Mesodermal cell (in vitro differentiated cells): ENCODE data around the gene CYTH3.

Source experiments
- H3K27ac ChIP-seq: 2 replicates; pipeline ENCODE4 v1.7.0; 2013; ENCODE audit warnings: mild to moderate bottlenecking, low read depth, low read length, moderate library complexity; ENCODE audit not compliant: severe bottlenecking
- H3K36me3 ChIP-seq: 2 replicates; pipeline ENCODE4 v1.7.1; 2013; ENCODE audit warnings: mild to moderate bottlenecking, low read length, moderate library complexity; ENCODE audit not compliant: control insufficient read depth, insufficient read depth
- H3K4me1 ChIP-seq: one replicate; pipeline ENCODE4 v1.7.1; 2013; ENCODE audit warnings: mild to moderate bottlenecking, low read length; ENCODE audit not compliant: insufficient read depth, control insufficient read depth, poor library complexity, severe bottlenecking
- H3K4me3 ChIP-seq: 2 replicates; pipeline ENCODE4 v1.7.0; 2013; ENCODE audit warnings: low read length, control low read depth, mild to moderate bottlenecking; ENCODE audit not compliant: insufficient read depth, poor library complexity, severe bottlenecking; ENCODE audit errors: extremely low read depth
- H3K9me3 ChIP-seq: 2 replicates; pipeline ENCODE4 v1.7.1; 2013; ENCODE audit warnings: mild to moderate bottlenecking, low read length, moderate library complexity; ENCODE audit not compliant: control insufficient read depth
- WGBS, 2 experiments: methylation state at CpG; one replicate each; pipeline ENCODE4 v1.1.5; 2013; ENCODE audit warnings: missing lambda C conversion rate in 2 of 2; ENCODE audit not compliant: insufficient coverage in 2 of 2; 5-methylcytosine and 5-hydroxymethylcytosine counted together

The CYTH3 gene

DNA sequence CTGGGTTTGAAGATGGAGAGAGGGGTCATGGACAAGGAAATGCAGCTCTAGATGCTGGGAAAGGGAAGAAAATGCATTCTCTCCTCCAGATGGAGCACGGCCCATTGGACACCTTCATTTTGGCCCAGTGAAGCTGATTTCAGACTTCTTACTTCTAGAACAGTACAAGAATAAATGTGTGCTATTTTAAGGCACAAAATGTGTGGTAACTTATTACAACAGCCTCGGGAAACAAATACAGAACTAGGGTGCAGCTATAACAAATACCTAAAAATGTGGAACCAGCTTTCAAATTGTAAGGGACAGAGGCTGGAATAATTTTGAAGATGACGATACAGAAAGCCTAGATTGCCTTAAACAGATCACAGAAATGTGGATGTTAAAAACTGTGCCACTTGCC lies 54.1 kb downstream of the CYTH3 start:
- Histone ChIP-seq H3K36me3 (no peaks in the 10 kb centered on the region), H3K27ac (no peak overlapping the region), H3K4me3 (no peak overlapping the region), H3K9me3 (peaks cover 3% of the 10 kb centered on the region), H3K4me1 (no peaks in the 10 kb centered on the region)
- 100% methylated on average over 1 to 2 of the region's 3 CpGs for WGBS, 2 experiments

DNA sequence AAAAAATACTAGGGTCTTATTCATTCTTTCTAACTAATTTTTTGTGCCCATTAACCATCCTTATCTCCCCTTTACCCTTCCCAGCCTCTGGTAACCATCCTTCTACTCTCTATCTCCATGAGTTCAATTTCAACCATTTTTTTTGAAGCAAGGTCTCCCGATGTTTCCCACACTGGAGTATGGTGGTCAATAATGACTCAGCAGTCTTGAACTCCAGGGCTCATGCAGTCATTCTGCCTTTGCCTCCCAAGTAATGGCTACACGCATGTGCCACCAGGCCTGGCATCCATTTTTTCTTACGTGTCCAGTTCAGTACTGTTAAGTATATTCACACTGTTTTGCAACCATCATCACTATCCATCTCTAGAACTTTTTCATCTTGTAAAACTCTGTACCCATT lies 60.4 kb downstream of the CYTH3 start:
- H3K4me1 ChIP-seq, result no peaks in the 10 kb centered on the region
- WGBS, 2 experiments, result 93 to 100% methylated on average over 3 of the region's 3 CpGs
- H3K36me3 ChIP-seq, result no peaks in the 10 kb centered on the region
- no peaks in the 10 kb centered on the region for H3K9me3 ChIP-seq
- no peak overlapping the region for H3K4me3 ChIP-seq
- H3K27ac ChIP-seq, result no peak overlapping the region

- Histone ChIP-seq H3K36me3 (no peaks in the 10 kb centered on the region), H3K4me1 (no peaks in the 10 kb centered on the region), H3K9me3 (no peaks in the 10 kb centered on the region), H3K4me3 (no peak overlapping the region), H3K27ac (no peak overlapping the region)
- WGBS, 2 experiments, result 84 to 92% methylated on average over 5 to 6 of the region's 7 CpGs
These were observed 61.6 kb downstream of the CYTH3 start for GRCh38 chr7:6210621-6211372.

GRCh38 chr7:6209340-6209739 lies 63.1 kb downstream of the CYTH3 start:
- no peaks in the 10 kb centered on the region for H3K9me3 ChIP-seq
- no peaks in the 10 kb centered on the region for H3K36me3 ChIP-seq
- no peaks in the 10 kb centered on the region for H3K4me1 ChIP-seq
- no peak overlapping the region for H3K27ac ChIP-seq
- no peak overlapping the region for H3K4me3 ChIP-seq
- WGBS, 2 experiments, result 82 to 96% methylated on average over 4 to 5 of the region's 6 CpGs

- WGBS, 2 experiments, result 88% methylated on average over 3 of the region's 5 CpGs; no CpG with 5 or more reads in 1 of the 2 experiments
- Histone ChIP-seq H3K4me3 (no peak overlapping the region), H3K4me1 (no peaks in the 10 kb centered on the region), H3K9me3 (no peaks in the 10 kb centered on the region), H3K36me3 (no peaks in the 10 kb centered on the region), H3K27ac (no peak overlapping the region)
These were observed 63.7 kb downstream of the CYTH3 start for GRCh38 chr7:6208573-6209328.

DNA sequence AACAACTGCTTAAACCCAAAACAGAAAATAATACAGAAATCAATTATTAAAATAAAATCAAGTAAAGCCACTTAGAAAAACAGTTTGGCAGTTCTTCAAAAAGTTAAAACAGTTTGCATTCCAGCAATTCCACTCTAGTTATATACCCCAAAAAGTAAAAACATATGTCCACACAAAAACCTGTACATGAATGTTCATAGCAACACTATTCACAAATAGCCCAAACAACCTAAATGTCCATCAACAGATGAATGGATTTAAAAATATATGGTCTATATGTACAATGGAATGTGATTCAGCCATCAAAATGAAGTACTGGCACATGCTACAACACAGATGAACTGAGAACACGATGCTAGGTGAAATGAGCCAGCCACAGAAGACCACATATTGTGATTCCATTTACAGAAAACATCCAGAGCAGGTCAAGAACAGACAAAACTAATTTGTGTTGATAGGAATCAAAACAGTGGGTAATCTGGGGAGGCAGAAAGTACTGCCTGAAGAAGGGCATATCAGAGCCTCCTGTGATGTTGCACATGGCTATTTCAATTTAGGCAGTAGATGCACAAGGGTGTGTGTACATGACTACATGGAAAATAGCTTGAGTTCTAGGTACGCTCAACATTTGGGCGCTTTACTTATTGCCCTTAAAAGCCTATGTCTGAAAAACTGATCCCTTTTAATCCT lies 66.3 kb downstream of the CYTH3 start:
- Histone ChIP-seq H3K27ac (no peak overlapping the region), H3K4me3 (no peak overlapping the region), H3K36me3 (no peaks in the 10 kb centered on the region), H3K4me1 (no peaks in the 10 kb centered on the region), H3K9me3 (no peaks in the 10 kb centered on the region)
- 82 to 100% methylated on average over 2 of the region's 3 CpGs for WGBS, 2 experiments

DNA sequence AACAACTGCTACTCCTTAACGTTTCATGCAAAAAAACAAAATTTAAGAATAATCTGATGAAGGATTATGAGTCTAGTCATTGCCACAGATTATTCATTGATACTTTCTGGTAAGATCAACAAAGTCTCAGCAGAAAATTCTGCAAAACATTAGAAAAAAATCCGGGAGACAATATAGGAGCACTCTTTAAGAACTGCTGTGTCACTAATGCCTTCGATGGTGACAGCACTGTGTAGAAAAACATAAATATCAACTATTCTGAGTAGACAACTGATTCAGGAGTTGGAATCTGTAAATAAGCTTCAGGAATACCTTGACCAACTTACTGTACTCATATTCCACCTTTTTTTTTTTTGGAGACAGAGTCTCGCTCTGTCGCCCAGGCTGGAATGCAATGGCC lies 69.0 kb downstream of the CYTH3 start:
- no peaks in the 10 kb centered on the region for H3K36me3 ChIP-seq
- 86 to 94% methylated on average over 1 to 2 of the region's 5 CpGs for WGBS, 2 experiments
- peaks cover 4% of the 10 kb centered on the region for H3K4me1 ChIP-seq
- no peak overlapping the region for H3K4me3 ChIP-seq
- no peaks in the 10 kb centered on the region for H3K9me3 ChIP-seq
- no peak overlapping the region for H3K27ac ChIP-seq

- no peaks in the 10 kb centered on the region for H3K9me3 ChIP-seq
- H3K27ac ChIP-seq, result no peak overlapping the region
- 94 to 96% methylated on average over 9 to 10 of the region's 10 CpGs for WGBS, 2 experiments
- peaks cover 4% of the 10 kb centered on the region for H3K4me1 ChIP-seq
- no peaks in the 10 kb centered on the region for H3K36me3 ChIP-seq
- no peak overlapping the region for H3K4me3 ChIP-seq
These were observed 70.3 kb downstream of the CYTH3 start for GRCh38 chr7:6202117-6202516.

GRCh38 chr7:6200971-6201370 lies 71.5 kb downstream of the CYTH3 start:
- H3K4me1 ChIP-seq, result peaks cover 4% of the 10 kb centered on the region
- H3K9me3 ChIP-seq, result no peaks in the 10 kb centered on the region
- no peak overlapping the region for H3K4me3 ChIP-seq
- no peak overlapping the region for H3K27ac ChIP-seq
- 89 to 93% methylated on average over 8 to 11 of the region's 11 CpGs for WGBS, 2 experiments
- H3K36me3 ChIP-seq, result no peaks in the 10 kb centered on the region

DNA sequence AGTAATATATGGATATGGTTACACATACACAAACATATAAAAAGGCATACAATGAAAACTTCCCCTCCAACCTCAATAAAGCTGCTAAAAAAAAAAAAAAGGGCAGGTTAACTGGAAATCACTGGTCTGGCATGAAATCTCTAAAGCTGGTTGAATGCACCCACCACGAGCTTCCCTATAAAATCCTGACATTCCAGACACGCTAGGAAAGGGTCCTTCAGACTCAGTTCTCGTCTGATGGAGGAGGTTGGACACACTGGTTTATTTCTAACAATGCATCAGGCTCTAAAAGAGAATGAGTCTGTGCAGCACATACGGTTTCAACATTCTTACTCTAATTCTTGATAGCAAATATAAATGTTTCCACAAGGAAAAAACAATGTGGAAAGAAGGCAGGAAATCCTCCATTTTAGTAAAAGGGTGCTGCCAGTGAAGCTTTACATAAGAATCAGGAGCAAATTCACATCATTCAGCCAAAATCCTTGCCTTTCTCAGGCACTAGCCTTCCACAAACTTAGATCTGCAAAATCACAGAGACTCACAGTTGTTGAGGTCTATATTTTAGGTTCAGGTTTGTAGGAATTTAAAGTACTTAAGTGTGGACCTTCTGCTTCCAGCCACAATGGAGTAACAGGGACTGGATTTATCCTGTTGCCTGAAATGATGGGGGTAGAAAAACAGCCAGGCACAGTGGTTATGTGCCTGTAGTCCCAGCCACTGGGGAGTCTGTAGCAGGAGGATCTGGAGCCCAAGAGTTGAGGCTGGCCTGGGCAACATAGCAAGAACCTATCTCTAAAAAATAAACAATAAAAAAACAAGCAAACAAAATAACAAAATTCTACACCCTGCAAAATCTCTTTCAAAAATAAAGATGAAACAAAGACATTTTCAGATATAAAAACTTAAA lies 73.5 kb downstream of the CYTH3 start:
- Histone ChIP-seq H3K9me3 (no peaks in the 10 kb centered on the region), H3K4me1 (peaks cover 4% of the 10 kb centered on the region), H3K27ac (no peak overlapping the region), H3K4me3 (no peak overlapping the region), H3K36me3 (no peaks in the 10 kb centered on the region)
- 20% methylated on average over 1 of the region's 4 CpGs; no CpG with 5 or more reads in 1 of the 2 experiments for WGBS, 2 experiments
